ENCODE results near the gene ZIC1.

The ZIC1 gene

GRCh38 chr3:147371771-147372340 lies 37.3 kb upstream of the ZIC1 start:
- Mint-ChIP-seq H3K9me3 (ENCODE audit: low read depth) (no peaks in the 10 kb centered on the region), H3K27ac (no peak overlapping the region), H3K4me1 (ENCODE audit: low read depth) (no peaks in the 10 kb centered on the region), H3K36me3 (no peaks in the 10 kb centered on the region), H3K4me3 (no peak overlapping the region), H3K27me3 (peaks cover 58% of the 10 kb centered on the region)

- no peaks in the 10 kb centered on the region for H3K4me1 Mint-ChIP-seq (ENCODE audit: low read depth)
- peaks cover 66% of the 10 kb centered on the region for H3K27me3 Mint-ChIP-seq
- H3K9me3 Mint-ChIP-seq (ENCODE audit: low read depth), result no peaks in the 10 kb centered on the region
- no peak overlapping the region for H3K27ac Mint-ChIP-seq
- no peak overlapping the region for H3K4me3 Mint-ChIP-seq
- no peaks in the 10 kb centered on the region for H3K36me3 Mint-ChIP-seq
Measured at GRCh38 chr3:147372525-147373027, 36.6 kb upstream of the ZIC1 start.

- H3K9me3 Mint-ChIP-seq (ENCODE audit: low read depth), result no peaks in the 10 kb centered on the region
- H3K27me3 Mint-ChIP-seq, result peaks cover 68% of the 10 kb centered on the region
- H3K36me3 Mint-ChIP-seq, result no peaks in the 10 kb centered on the region
- H3K4me1 Mint-ChIP-seq (ENCODE audit: low read depth), result no peaks in the 10 kb centered on the region
- H3K27ac Mint-ChIP-seq, result no peak overlapping the region
- no peak overlapping the region for H3K4me3 Mint-ChIP-seq
Measured at GRCh38 chr3:147373301-147373700, 35.9 kb upstream of the ZIC1 start.

- Mint-ChIP-seq H3K4me3 (no peak overlapping the region), H3K4me1 (ENCODE audit: low read depth) (no peaks in the 10 kb centered on the region), H3K27me3 (peaks cover 57% of the 10 kb centered on the region), H3K9me3 (ENCODE audit: low read depth) (no peaks in the 10 kb centered on the region), H3K27ac (no peak overlapping the region), H3K36me3 (no peaks in the 10 kb centered on the region)
Measured at GRCh38 chr3:147377412-147378367, 31.5 kb upstream of the ZIC1 start.

- no peaks in the 10 kb centered on the region for H3K4me1 Mint-ChIP-seq (ENCODE audit: low read depth)
- no peaks in the 10 kb centered on the region for H3K36me3 Mint-ChIP-seq
- H3K27ac Mint-ChIP-seq, result no peak overlapping the region
- H3K4me3 Mint-ChIP-seq, result no peak overlapping the region
- no peaks in the 10 kb centered on the region for H3K9me3 Mint-ChIP-seq (ENCODE audit: low read depth)
- H3K27me3 Mint-ChIP-seq, result peaks cover 56% of the 10 kb centered on the region
Measured at GRCh38 chr3:147379651-147380050, 29.5 kb upstream of the ZIC1 start.

- no peak overlapping the region for H3K27ac Mint-ChIP-seq
- no peaks in the 10 kb centered on the region for H3K4me1 Mint-ChIP-seq (ENCODE audit: low read depth)
- no peaks in the 10 kb centered on the region for H3K36me3 Mint-ChIP-seq
- H3K4me3 Mint-ChIP-seq, result no peak overlapping the region
- H3K27me3 Mint-ChIP-seq, result peaks cover 57% of the 10 kb centered on the region
- H3K9me3 Mint-ChIP-seq (ENCODE audit: low read depth), result no peaks in the 10 kb centered on the region
Measured at GRCh38 chr3:147380387-147380951, 28.7 kb upstream of the ZIC1 start.

GRCh38 chr3:147380977-147381376 lies 28.2 kb upstream of the ZIC1 start:
- H3K4me3 Mint-ChIP-seq, result no peak overlapping the region
- H3K36me3 Mint-ChIP-seq, result no peaks in the 10 kb centered on the region
- no peak overlapping the region for H3K27ac Mint-ChIP-seq
- peaks cover 61% of the 10 kb centered on the region for H3K27me3 Mint-ChIP-seq
- no peaks in the 10 kb centered on the region for H3K4me1 Mint-ChIP-seq (ENCODE audit: low read depth)
- no peaks in the 10 kb centered on the region for H3K9me3 Mint-ChIP-seq (ENCODE audit: low read depth)

GRCh38 chr3:147381596-147381995 lies 27.6 kb upstream of the ZIC1 start:
- H3K36me3 Mint-ChIP-seq, result no peaks in the 10 kb centered on the region
- H3K4me1 Mint-ChIP-seq (ENCODE audit: low read depth), result no peaks in the 10 kb centered on the region
- no peak overlapping the region for H3K4me3 Mint-ChIP-seq
- no peak overlapping the region for H3K27ac Mint-ChIP-seq
- peaks cover 63% of the 10 kb centered on the region for H3K27me3 Mint-ChIP-seq
- H3K9me3 Mint-ChIP-seq (ENCODE audit: low read depth), result no peaks in the 10 kb centered on the region

- no peak overlapping the region for H3K27ac Mint-ChIP-seq
- H3K27me3 Mint-ChIP-seq, result peaks cover 63% of the 10 kb centered on the region
- H3K4me3 Mint-ChIP-seq, result no peak overlapping the region
- H3K36me3 Mint-ChIP-seq, result no peaks in the 10 kb centered on the region
- H3K4me1 Mint-ChIP-seq (ENCODE audit: low read depth), result no peaks in the 10 kb centered on the region
- no peaks in the 10 kb centered on the region for H3K9me3 Mint-ChIP-seq (ENCODE audit: low read depth)
Measured at GRCh38 chr3:147383617-147384016, 25.5 kb upstream of the ZIC1 start.

GRCh38 chr3:147384210-147385058 lies 24.7 kb upstream of the ZIC1 start:
- Mint-ChIP-seq H3K36me3 (no peaks in the 10 kb centered on the region), H3K4me1 (ENCODE audit: low read depth) (no peaks in the 10 kb centered on the region), H3K4me3 (no peak overlapping the region), H3K9me3 (ENCODE audit: low read depth) (no peaks in the 10 kb centered on the region), H3K27ac (no peak overlapping the region), H3K27me3 (peaks cover 64% of the 10 kb centered on the region)

- H3K36me3 Mint-ChIP-seq, result no peaks in the 10 kb centered on the region
- H3K9me3 Mint-ChIP-seq (ENCODE audit: low read depth), result no peaks in the 10 kb centered on the region
- no peaks in the 10 kb centered on the region for H3K4me1 Mint-ChIP-seq (ENCODE audit: low read depth)
- no peak overlapping the region for H3K4me3 Mint-ChIP-seq
- H3K27ac Mint-ChIP-seq, result no peak overlapping the region
- peaks cover 65% of the 10 kb centered on the region for H3K27me3 Mint-ChIP-seq
Measured at GRCh38 chr3:147385059-147386012, 23.8 kb upstream of the ZIC1 start.

GRCh38 chr3:147387291-147387884 lies 21.8 kb upstream of the ZIC1 start:
- Mint-ChIP-seq H3K36me3 (no peaks in the 10 kb centered on the region), H3K27ac (no peak overlapping the region), H3K4me1 (ENCODE audit: low read depth) (no peaks in the 10 kb centered on the region), H3K27me3 (peaks cover 66% of the 10 kb centered on the region), H3K9me3 (ENCODE audit: low read depth) (no peaks in the 10 kb centered on the region), H3K4me3 (no peak overlapping the region)

- peaks cover 2% of the 10 kb centered on the region for H3K4me1 Mint-ChIP-seq (ENCODE audit: low read depth)
- no peak overlapping the region for H3K27ac Mint-ChIP-seq
- no peaks in the 10 kb centered on the region for H3K36me3 Mint-ChIP-seq
- peaks cover 68% of the 10 kb centered on the region for H3K27me3 Mint-ChIP-seq
- no peak overlapping the region for H3K4me3 Mint-ChIP-seq
- H3K9me3 Mint-ChIP-seq (ENCODE audit: low read depth), result no peaks in the 10 kb centered on the region
Measured at GRCh38 chr3:147387885-147388699, 21.1 kb upstream of the ZIC1 start.
